Fibroblast of pulmonary artery (primary cell): ENCODE measurements around the gene ARHGEF39.
A peak's percentile ranks its signal among the peaks of the same experiment; 100 is the strongest.

Source experiments
- DNase-seq: peaks from one replicate; pipeline ENCODE4 v3.0.0-alpha.2; 2010; ENCODE audit warnings: low read depth
- H3K4me3 ChIP-seq: replicated peaks from 2 replicates; pipeline ENCODE4 v1.5.1; 2011; ENCODE audit warnings: low read depth, mild to moderate bottlenecking, control low read depth, low read length, moderate library complexity
- CTCF ChIP-seq: IDR thresholded peaks from 2 replicates; pipeline ENCODE4 v1.5.1; 2011; ENCODE audit warnings: mild to moderate bottlenecking, control low read depth, low read length, inconsistent platforms; ENCODE audit errors: missing control alignments

The ARHGEF39 gene

DNA sequence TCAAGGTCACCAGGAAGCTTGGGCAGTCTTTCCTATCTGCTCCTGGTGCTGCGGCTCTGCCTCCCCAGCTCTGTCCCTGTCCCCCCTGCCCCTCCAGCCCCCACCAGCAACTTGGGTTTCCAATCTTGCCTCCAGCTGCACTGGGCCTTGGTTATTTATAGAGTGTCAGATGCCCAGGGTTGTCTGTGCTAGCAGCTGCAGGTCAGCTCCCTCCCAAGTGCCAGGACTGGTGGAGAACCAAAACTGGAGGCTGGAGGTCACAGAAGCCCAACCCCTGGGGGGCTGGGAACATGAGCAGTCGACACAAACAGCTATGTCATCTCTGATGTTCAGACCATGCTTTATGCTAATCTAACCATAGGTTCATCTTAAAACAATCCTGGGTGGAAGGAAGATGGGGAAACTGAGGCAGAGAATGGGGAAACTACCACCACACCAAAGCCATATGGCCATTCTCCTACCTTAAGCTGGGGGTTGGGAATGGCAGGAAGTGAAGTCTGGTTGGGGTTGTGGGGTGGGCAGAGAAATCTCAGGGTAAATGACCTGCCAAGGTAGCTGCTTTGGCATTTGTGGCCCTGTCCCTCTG is 23.1 kb upstream of the ARHGEF39 start:
- no peak for TF ChIP-seq CTCF
- DNase-seq, result no peak
- peak overlapping the region; percentile 87 for H3K4me3 ChIP-seq

GRCh38 chr9:35687306-35687705 is 22.3 kb upstream of the ARHGEF39 start:
- H3K4me3 ChIP-seq, result peak overlapping the region; percentile 87
- DNase-seq, result no peak
- TF ChIP-seq CTCF, result no peak

DNA sequence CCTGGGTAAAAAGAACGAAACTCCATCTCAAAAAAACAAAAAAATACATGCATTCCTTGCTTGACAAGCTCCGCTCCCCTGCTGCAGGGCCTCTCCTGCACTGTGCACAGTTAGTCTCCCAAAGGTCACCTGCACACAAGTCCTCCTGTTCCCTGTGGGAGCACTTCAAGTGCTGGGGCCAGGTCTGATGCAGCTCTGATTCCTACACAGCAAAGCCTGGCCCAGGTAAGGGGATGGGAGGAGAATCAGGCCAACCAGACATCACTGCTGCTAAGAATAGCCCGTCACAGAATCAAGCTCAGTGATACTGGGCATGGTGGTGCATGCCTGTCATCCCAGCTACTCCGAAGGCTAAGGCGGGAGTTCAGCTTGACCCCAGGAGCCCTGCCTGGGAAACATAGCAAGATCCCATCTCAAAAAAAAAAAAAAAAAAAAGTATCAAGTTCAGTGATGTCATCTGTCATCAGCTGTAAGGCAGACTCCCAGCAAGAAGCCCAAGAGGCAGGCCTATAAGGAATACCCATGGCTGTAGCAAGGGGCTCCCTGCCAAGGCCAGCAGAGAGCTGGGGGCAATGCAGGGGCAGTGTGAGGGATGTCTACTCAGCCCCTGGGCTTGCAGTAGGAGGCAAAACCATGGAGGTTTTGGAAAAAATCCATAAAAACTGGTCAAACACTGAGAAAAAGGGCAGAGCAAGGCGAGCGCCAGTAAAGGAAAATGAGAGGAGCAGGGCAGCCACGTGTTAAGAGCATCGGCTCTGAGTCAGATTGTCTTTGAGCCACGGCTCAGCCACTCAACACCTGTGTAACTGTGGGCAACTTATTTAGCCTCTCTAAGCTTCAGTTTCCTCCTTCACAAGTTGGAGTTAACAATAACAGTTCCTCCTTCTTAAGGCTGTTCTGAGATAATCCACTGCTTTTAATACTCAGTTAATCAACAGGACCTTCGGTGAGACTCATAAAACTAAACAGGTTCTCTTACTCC is 21.5 kb upstream of the ARHGEF39 start:
- TF ChIP-seq CTCF, result no peak
- H3K4me3 ChIP-seq, result peak overlapping the region; percentile 87
- peak; percentile 44 for DNase-seq

GRCh38 chr9:35685506-35685905 is 20.5 kb upstream of the ARHGEF39 start:
- H3K4me3 ChIP-seq, result no peak overlapping the region
- DNase-seq, result no peak
- TF ChIP-seq CTCF, result no peak

GRCh38 chr9:35684921-35685320 is 19.9 kb upstream of the ARHGEF39 start:
- no peak for TF ChIP-seq CTCF
- no peak overlapping the region for H3K4me3 ChIP-seq
- no peak for DNase-seq

DNA sequence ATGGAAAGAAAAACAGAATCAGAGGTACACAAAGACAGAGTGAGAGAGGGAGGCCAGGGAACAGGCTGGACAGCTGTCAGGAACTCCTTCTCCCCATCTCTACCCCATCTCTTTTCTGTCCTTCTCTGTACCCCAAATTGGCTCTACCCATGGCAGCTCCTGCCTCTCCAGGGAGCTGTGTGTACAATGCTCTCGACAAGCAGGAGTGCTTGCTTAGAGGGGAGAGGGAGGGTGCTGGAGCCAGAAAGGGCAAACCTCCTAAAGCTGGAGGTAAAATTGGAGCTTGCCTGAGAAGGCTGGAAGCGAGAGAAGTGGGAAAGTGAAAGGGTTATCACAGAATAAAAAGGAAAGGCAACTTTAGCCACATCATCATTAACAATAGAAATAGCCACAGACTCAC is 18.3 kb upstream of the ARHGEF39 start:
- no peak overlapping the region for H3K4me3 ChIP-seq
- TF ChIP-seq CTCF, result no peak
- no peak for DNase-seq
